HEK293 (cell line): Measurements from ENCODE around the gene UBR2.

Source experiments
- HOXA7 ChIP-seq: sonication (generic); formaldehyde crosslinking; IDR thresholded peaks from 2 replicates; pipeline ENCODE4 v1.8.1; 2022; ENCODE audit warnings: missing genetic modification reagents, borderline replicate concordance
- ZBTB21 ChIP-seq: fragments of 450-650 bp; formaldehyde crosslinking; IDR thresholded peaks from 2 replicates; pipeline ENCODE4 v1.5.1; 2017; ENCODE audit warnings: missing biosample characterization, missing genetic modification characterization
- ZNF114 ChIP-seq: fragments of 450-650 bp; formaldehyde crosslinking; IDR thresholded peaks from 2 replicates; pipeline ENCODE4 v1.5.0; 2017; ENCODE audit warnings: missing biosample characterization, missing genetic modification characterization
- ZNF184 ChIP-seq: fragments of 450-650 bp; IDR thresholded peaks from 2 replicates; pipeline ENCODE4 v1.5.1; 2018; ENCODE audit warnings: missing biosample characterization, mild to moderate bottlenecking, missing genetic modification characterization
- ZNF274 ChIP-seq, 2 experiments: fragments of 200-500 bp in 1 of 2; fragments of 450-650 bp in 1 of 2; sonication (Bioruptor generic) in 1 of 2; formaldehyde crosslinking in 1 of 2; IDR thresholded peaks; 2 replicates each; pipeline versions ENCODE4 v1.5.1 to v1.6.1; 2014 to 2016; ENCODE audit warnings: borderline replicate concordance in 1 of 2, inconsistent platforms in 1 of 2, low read length in 1 of 2, missing biosample characterization in 1 of 2, missing genetic modification characterization in 1 of 2
- TF ChIP-seq, protein P1 (sequence below): fragments of 450-650 bp; formaldehyde crosslinking; IDR thresholded peaks from 2 replicates; pipeline ENCODE4 v1.5.1; 2016; ENCODE audit warnings: missing biosample characterization, missing genetic modification characterization
- TF ChIP-seq, protein P2 (sequence below): fragments of 450-650 bp; IDR thresholded peaks from 2 replicates; pipeline ENCODE4 v1.5.1; 2018; ENCODE audit warnings: missing biosample characterization, missing genetic modification characterization
- TF ChIP-seq, protein P3 (sequence below): fragments of 450-650 bp; formaldehyde crosslinking; IDR thresholded peaks from 2 replicates; pipeline ENCODE4 v1.5.1; 2017; ENCODE audit warnings: missing biosample characterization, mild to moderate bottlenecking, missing genetic modification characterization, moderate library complexity

DNA sequence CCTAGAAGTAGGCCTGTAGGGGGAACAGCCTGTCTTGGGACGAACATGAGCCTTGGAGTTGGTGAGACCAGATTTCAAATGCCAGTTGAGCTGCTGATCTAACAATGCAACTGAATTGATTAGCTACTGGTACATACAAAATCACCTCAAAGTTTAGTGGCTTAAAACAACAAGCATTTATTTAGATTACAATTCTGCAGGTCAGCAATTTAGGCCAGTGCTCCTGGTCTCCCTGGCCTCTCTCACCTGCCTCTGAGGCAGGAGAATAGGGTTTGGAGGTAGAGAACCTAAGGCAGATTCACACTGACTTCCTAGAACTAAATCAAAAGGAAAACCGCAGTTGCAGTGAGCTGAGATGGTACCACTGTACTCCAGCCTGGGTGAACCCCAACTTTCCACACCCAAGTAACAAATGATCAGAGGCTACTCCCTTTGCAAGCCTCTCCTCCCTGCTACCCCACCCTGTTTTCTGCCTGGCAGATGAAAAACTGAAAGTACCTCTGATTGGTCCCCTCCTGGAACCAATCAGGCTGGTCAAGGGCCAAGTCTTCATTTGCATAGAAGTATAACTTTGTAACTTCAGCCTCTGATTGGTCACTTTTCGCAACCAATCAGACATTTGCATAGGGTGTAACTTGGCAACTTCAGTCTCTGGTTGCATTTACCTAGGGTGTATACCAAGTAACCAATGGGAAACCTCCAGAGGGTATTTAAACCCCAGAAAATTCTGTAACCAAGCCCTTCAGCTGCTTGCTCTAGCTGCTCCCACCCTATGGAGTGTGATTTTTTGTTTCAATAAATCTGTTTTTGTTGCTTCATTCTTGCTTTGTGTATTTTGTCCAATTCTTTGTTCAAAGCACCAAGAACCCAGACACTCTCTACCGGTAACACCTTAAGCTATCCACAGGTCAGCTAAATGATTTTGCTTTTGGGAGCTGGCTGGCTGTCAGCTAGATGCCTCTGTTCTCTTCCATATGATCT is 8.1 kb upstream of the UBR2 start:
- TF ChIP-seq ZNF184 (tag by site-specific recombination) (no peak), HOXA7 (CRISPR knock-in tag) (no peak), ZNF274 (IDR thresholded peaks at IDR 0.05; ENCODE audit: low read length) (no peak), ZNF274 (tag by site-specific recombination; IDR thresholded peaks at IDR 0.05; ENCODE audit: borderline replicate concordance) (no peak), ZBTB21 (no peak), ZNF114 (tag by site-specific recombination) (no peak)
- TF ChIP-seq, protein P1, sequence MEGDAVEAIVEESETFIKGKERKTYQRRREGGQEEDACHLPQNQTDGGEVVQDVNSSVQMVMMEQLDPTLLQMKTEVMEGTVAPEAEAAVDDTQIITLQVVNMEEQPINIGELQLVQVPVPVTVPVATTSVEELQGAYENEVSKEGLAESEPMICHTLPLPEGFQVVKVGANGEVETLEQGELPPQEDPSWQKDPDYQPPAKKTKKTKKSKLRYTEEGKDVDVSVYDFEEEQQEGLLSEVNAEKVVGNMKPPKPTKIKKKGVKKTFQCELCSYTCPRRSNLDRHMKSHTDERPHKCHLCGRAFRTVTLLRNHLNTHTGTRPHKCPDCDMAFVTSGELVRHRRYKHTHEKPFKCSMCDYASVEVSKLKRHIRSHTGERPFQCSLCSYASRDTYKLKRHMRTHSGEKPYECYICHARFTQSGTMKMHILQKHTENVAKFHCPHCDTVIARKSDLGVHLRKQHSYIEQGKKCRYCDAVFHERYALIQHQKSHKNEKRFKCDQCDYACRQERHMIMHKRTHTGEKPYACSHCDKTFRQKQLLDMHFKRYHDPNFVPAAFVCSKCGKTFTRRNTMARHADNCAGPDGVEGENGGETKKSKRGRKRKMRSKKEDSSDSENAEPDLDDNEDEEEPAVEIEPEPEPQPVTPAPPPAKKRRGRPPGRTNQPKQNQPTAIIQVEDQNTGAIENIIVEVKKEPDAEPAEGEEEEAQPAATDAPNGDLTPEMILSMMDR (tag by site-specific recombination), result no peak
- TF ChIP-seq, protein P2, sequence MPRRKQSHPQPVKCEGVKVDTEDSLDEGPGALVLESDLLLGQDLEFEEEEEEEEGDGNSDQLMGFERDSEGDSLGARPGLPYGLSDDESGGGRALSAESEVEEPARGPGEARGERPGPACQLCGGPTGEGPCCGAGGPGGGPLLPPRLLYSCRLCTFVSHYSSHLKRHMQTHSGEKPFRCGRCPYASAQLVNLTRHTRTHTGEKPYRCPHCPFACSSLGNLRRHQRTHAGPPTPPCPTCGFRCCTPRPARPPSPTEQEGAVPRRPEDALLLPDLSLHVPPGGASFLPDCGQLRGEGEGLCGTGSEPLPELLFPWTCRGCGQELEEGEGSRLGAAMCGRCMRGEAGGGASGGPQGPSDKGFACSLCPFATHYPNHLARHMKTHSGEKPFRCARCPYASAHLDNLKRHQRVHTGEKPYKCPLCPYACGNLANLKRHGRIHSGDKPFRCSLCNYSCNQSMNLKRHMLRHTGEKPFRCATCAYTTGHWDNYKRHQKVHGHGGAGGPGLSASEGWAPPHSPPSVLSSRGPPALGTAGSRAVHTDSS (tag by site-specific recombination), result no peak
- TF ChIP-seq, protein P3, sequence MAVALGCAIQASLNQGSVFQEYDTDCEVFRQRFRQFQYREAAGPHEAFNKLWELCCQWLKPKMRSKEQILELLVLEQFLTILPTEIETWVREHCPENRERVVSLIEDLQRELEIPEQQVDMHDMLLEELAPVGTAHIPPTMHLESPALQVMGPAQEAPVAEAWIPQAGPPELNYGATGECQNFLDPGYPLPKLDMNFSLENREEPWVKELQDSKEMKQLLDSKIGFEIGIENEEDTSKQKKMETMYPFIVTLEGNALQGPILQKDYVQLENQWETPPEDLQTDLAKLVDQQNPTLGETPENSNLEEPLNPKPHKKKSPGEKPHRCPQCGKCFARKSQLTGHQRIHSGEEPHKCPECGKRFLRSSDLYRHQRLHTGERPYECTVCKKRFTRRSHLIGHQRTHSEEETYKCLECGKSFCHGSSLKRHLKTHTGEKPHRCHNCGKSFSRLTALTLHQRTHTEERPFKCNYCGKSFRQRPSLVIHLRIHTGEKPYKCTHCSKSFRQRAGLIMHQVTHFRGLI, result no peak
